Activated CD4-positive, CD25-positive, alpha-beta regulatory T cell (primary cell): Measurements from ENCODE around the gene SORL1.

Source experiments
- DNase-seq, 4 experiments: peaks; one replicate each; lab custom pipeline; 2025; lab: John Stamatoyannopoulos, UW

SORL1 gene

GRCh38 chr11:121451178-121451985 is 732 bp upstream of the SORL1 start:
- peak in 3 of 4 experiments; percentile 13 to 46 (median 26) for DNase-seq

GRCh38 chr11:121452609-121453150 is 566 bp downstream of the SORL1 start, which contains the start of gene SORL1-AS1:
Gene SORL1-AS1 (minus strand): TSS chr11:121452967.
- DNase-seq, result peak in 2 of 4 experiments; percentile 12 to 27

GRCh38 chr11:121453589-121454299 is 1.6 kb downstream of the SORL1 start:
- no peak for DNase-seq

- no peak for DNase-seq
Measured at GRCh38 chr11:121455115-121455514, 3.0 kb downstream of the SORL1 start.

GRCh38 chr11:121456151-121456550 is 4.0 kb downstream of the SORL1 start:
- DNase-seq, result no peak

- DNase-seq, result no peak
Measured at GRCh38 chr11:121456816-121457431, 4.8 kb downstream of the SORL1 start.

GRCh38 chr11:121458551-121458950 is 6.4 kb downstream of the SORL1 start:
- no peak for DNase-seq

GRCh38 chr11:121459413-121460017 is 7.4 kb downstream of the SORL1 start:
- DNase-seq, result no peak

GRCh38 chr11:121460941-121461514 is 8.9 kb downstream of the SORL1 start:
- no peak for DNase-seq

- DNase-seq, result no peak
Measured at GRCh38 chr11:121461843-121462242, 9.7 kb downstream of the SORL1 start.

GRCh38 chr11:121463689-121464335 is 11.7 kb downstream of the SORL1 start:
- no peak for DNase-seq

- DNase-seq, result peak; percentile 42 to 58 (median 46)
Measured at GRCh38 chr11:121464352-121464946, 12.3 kb downstream of the SORL1 start.

GRCh38 chr11:121465709-121466062 is 13.6 kb downstream of the SORL1 start:
- DNase-seq, result no peak

GRCh38 chr11:121466063-121466794 is 14.1 kb downstream of the SORL1 start:
- no peak for DNase-seq

GRCh38 chr11:121467471-121467870 is 15.4 kb downstream of the SORL1 start:
- no peak for DNase-seq

GRCh38 chr11:121467965-121468364 is 15.9 kb downstream of the SORL1 start:
- DNase-seq, result peak in 2 of 4 experiments; percentile 25 to 42

GRCh38 chr11:121469910-121470309 is 17.8 kb downstream of the SORL1 start:
- DNase-seq, result no peak

- DNase-seq, result no peak
Measured at GRCh38 chr11:121471167-121471566, 19.1 kb downstream of the SORL1 start.

- no peak for DNase-seq
Measured at GRCh38 chr11:121472312-121472711, 20.2 kb downstream of the SORL1 start.
